Cerebellar nuclear complex (tissue), 1 donor: ENCODE data around the gene ADGRD2.

ENCODE experiments used
- DNase-seq, 2 experiments: peaks; one replicate each; lab custom pipeline; 2025; lab: John Stamatoyannopoulos, UW

The ADGRD2 gene

DNA sequence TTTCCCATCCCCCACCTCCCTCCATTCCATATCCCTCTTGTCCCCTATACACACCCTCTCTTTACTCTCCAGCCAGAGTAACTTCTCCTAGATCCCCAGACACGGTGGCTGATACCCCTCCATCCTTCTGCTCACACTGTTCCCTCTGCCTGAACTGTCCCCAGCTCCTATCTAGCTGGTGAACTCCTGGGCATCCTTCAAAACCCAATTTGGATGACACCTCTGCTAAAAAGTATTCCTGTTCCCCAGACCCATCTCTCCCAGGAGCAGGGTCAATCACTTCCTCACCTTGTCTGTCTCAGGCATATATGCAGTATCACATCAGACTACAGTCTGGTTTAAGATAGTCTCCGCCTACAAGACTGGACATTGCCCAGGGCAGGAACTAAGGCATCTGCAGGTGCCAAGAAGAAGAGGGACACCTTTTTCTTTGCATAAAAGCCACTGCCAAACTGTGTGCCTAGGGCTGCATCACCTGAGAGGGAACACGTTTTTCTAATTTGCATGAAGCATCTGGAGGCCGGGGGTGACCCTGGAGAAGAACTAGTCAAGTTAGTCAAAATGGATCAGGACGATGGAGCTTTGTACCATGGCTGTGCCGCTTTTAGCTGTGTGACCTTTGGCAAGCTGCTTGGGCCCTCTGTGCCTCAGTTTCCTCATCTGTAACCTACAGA lies 29.8 kb downstream of the ADGRD2 start:
- no peak for DNase-seq

DNA sequence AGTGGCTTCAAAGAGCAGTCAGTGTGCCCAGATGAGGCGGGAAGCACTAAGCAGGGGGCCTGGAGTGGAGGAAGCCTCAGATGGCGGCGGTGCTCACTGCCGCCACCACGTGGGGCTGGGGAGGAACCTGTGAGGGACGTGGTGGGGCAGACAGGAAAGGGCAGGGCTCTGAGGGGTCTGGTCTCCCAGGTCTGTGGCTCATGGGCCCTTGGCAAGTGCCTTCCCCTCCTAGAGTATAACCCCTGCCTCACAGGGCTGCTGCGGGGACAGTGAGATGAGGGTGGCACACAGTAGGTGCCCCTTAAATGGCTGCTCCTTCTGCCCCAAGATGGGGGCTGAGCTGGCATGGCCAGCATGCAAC lies 30.4 kb downstream of the ADGRD2 start:
- no peak for DNase-seq

DNA sequence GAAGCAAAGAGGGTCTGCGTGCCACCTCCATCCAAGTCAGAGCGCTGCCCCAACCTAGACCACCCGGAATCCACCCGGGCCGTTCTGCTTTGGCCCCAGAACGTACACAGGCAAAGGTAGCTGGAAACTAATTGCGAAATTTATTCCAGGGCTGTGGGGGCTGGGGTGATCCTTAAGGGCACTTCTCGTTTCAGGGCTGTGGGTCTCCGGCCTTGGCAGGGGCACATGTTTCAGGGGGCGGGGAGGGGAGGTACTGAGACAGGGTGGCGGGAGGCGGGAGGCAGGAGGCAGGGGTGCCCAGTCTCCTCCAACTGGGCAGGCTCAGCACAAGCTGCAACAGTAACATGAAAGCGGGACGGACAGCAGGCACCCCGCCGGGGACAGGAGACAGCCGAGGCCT lies 30.9 kb downstream of the ADGRD2 start:
- DNase-seq = no peak

DNA sequence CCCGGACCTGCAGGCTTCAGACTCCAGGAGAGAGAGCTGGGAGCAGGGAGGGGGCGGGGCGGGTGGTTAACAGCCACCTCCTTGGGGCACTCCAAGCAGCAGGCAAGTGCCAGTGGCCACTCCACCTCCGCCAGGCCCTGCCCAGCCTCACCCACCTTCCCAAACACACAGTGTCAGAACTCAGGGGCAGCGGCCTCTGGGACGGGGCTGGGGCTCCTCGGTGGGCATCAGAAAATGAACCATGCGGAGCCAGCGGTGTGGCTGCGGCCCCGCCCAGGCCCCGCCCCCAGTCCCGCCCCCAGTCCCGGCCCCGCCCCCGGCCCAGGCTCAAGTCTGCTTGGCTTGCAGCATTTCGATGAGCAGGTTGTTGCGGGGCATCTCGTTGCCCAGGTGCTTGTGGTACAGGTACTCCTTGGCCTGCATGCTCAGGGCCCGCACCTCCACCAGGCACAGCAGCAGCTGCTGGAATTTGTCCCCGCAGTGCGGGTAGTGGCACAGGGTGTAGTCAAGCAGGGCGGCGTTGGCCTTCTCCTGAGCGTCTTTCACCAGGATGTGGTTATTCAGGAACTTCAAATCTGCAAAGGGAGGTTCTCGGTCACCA lies 32.3 kb downstream of the ADGRD2 start:
- no peak for DNase-seq

DNA sequence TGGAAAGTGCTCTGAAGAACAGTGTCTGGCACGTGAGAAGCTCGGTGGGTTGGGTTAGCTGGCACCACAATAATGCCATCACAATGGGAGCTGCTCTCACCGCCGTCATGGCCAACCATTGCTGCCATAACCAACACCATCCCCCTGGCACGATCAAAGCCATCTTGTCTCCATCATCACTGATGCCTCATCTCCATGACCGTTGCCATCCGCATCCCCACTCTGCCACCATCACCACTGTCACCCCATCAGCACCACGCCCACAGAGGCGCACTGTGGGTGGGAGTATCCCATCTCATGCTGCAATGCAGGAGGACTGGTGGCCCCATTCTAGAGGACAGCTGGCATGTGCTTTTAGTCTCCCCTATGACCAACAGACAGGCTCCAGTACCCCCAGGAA lies 33.2 kb downstream of the ADGRD2 start:
- no peak for DNase-seq

DNA sequence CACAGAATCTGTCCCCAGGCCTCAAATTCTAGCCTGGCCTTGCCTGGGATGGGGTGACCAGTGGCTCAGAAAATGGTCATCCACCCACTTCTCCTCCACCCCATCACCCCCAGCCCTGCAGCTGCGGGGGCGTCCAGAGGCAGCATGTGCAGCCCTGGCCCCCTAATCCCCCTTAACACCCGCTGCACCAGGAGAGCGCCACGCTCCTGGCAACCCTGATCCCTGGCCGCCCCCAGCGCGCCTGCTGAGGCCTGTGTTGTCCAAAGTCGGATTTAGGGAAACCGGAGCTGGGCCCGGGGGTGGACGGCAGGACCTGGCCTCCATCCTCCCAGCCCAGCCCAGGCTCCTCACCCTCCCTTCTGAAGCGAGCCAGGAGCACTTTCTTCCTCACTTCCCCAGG lies 35.0 kb downstream of the ADGRD2 start:
- DNase-seq = no peak

DNA sequence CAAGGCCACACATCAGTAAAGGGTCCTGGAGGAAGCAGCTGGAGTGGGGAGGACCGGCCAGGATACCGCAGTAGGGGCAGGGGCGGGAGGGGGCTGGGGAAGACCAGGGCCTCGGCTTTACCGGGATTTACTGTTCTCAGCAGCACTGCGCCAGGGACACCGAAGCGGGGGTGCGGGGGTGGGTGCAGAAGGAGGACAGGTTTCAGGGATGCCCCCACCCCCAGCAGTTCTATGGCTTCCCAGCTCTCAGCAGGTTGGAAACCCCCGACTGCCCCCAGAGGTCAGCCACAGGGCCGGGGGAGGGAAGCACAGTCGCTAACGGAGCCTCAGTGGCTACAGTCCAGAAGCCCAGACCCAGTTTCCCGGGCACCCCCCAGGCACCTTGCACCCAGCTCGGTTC lies 35.7 kb downstream of the ADGRD2 start:
- no peak for DNase-seq

DNA sequence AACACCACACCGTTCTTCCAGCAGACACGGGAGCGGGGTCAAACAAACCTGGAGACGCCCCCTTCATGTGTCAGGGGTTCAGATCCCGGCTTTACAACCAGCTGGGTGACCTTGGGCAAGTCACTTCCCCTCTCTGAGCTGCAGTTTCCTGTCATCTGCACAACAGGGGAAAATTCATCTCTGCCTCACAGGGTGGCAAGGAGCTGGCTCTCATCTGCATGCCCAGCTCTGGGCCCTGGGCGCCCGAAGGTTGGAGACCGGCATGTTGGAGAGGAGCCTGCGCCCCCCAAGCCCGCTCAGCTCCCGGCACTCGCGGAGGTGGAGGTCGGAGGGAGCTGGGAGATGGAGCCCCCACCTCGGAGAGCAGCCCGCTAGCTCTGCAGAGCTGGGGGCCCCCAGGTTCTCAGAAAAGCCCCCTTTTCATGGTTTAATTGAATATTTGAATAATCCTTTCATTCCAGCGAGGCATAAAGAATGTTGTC lies 36.6 kb downstream of the ADGRD2 start:
- DNase-seq = no peak

DNA sequence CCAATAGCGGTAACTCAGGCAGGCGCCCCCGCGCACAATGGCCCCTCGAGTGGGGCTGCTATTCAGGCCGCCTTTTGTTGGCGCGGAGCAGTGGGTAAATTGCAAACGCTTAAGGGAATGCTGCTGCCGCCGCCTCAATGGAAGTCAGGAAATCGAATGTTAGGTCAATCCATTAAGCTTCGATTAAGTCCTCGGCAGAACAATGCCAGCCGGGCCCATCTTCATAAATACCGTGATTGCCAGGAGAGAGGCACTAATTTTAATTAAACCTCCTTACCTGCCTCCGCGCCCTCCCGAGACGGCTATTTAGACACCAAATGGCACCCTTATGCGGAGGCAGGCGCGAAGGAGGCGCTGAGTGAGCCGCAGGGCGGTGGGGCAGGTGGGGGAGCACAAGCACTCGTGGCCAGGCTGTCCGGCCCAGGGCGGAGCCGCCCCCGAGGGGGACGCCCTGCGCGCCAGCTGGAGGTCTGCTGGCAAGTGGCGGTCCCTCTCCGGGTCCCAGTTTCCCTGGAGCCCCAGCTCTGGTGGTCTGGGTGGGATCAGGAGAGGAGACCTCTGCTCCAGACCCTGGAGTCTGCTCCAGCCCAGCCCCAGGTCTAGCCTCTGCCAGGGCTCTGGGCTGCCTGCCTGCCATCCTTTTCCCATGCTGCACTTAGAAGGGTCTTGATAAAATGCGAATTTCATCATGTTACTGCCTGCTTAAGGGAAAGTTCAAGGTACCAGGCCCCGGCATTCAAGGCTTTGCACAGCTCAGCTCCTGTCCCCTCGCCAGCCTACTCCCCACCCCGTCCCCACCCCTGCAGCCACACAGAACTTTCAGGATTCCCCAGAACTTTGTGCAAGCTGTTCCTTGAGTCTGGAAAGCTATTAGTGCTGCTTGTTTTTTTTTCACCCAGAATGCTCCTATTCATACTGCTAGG lies 37.3 kb downstream of the ADGRD2 start:
- DNase-seq = no peak

DNA sequence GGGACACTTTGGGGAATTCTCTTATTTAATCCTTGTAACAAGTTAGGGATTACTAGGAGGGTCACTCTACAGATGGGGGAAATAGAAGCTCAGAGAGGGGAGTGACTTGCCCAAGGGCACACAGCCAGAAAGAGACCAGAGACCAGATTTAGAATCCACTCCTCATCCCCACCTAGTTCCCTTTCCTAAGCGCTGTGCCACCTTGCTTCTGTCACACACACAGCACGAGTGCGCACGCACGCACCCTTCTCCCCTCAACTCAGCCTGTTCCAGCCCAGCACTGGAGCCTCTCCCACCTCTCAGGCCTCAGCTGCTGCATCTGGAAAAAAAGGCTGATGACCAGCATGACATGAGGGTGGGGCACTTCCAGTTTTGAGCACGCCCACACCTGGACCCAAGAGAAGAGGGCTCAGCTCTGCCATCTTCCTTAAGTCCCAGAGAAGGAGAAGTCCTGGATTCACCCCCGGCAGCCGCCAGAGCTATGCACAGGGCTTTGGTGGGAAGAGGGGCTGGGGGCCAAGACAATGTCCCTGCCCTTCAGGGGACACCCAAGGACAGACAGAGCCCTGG lies 38.5 kb downstream of the ADGRD2 start:
- DNase-seq = no peak

DNA sequence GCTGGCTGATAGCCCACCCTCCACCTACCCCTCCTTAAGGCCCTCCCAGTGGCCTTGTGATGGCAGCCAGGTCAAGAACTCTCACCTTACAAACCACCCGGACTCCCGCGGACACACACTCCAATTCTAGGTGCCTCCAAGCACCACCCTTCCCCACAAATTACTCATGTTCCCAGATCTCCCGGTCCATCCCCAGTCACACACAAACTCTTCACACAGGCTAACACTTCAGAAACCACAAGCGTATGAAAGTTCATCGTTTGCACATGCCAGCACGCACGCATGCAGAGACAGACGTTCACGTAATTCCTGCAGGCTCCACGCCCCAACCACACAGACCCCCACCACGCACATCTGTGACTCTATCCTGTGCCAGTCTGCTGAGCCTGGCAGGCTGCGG lies 39.0 kb downstream of the ADGRD2 start:
- DNase-seq = no peak

DNA sequence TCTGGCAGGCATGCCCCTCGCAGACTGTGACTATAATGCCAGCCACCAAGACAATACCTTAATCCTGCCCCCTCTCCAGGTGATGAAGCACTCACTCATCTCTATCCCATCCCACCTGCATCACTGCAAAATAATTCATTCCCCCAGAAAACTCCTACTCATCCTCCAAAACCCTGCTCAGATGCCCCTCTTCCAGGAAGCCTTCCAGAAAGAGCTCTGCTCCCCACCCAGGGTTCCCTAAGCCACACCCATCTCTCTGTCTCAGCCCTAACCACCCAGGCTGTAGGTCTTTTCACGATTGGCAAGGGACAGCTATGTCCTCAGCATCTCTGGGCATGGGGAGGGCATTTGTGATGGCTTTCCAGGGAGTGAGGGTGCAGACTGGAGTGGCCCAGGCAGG lies 39.8 kb downstream of the ADGRD2 start:
- no peak for DNase-seq

DNA sequence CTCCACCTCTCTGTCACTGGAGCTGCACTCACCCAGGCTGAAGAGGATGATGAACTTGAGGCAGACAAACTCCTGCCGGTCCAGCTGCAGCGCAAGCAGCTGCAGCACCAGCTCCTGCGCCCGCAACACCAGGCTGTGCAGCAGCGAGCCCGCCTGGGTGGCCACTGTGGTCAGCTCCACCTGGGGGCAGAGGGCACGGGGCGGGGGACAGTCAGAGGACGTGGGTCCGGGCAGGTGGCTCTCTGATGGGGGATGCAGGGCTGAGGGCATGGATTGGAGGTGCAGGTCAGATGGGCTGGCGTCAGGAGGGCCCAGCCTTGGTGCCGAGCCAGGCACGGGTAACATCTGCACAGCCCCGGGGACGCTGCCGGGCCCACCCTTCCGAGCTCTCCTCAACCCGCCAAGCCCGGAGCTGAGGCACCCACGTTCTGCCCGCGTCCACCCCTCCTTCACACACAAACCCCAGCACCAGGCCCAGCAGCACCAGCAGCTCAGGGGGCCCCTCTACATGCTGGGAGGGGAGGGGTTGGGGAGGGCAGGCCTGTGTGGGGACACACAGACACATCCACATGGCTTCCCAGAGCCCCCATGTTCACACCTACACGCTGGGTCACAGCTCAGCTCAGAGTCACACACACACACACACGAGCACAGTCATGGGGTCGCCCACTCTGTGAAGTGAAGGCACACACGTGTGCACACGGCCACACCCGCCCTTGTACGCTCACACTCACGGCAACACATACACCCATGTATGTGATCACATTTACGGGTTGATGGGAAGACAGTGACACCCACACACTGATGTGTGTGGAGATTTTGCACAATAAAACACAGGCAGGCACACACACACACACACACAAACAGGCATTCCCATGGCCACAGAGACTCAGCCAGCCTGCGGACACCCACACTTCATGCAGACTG lies 41.1 kb downstream of the ADGRD2 start:
- no peak for DNase-seq

DNA sequence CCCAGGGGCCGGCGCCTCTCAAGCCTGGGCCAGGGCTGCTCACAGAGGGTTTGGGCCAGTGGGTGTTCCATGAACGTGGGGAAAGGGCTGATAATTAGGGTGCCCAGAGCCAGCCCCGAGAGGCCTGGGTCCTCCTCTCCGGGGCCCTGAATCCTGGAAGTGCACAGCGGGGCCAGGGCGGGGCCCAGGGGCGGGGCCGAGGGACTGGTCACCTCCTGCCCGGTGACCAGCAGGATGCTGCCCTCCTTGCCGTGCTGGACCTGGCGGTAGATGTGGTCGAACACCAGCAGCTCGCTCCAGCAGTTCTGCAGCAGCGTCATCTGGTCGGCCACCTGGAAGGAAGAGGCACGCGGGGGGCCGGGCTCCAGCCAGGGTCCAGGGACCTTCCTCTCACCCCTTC lies 42.6 kb downstream of the ADGRD2 start:
- no peak for DNase-seq

DNA sequence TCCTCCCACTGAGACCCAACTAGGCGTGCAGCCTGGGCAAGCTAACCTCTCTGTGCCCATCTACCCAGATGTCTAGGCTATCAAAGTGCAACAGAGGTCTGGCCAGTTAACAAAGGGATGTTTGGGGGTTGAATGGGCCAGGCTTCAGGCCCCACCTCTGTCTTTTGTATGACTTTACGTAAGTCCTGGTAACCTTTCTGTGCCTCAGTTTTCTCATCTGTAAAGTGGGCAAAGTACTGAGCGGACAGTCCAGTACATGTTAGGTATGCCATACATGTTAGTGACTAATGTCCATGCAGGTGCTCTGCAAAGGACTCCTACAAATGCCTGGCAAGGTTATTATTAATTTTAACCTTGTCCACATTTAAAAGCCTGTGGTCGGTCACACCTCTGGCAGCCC lies 43.0 kb downstream of the ADGRD2 start:
- DNase-seq = no peak

DNA sequence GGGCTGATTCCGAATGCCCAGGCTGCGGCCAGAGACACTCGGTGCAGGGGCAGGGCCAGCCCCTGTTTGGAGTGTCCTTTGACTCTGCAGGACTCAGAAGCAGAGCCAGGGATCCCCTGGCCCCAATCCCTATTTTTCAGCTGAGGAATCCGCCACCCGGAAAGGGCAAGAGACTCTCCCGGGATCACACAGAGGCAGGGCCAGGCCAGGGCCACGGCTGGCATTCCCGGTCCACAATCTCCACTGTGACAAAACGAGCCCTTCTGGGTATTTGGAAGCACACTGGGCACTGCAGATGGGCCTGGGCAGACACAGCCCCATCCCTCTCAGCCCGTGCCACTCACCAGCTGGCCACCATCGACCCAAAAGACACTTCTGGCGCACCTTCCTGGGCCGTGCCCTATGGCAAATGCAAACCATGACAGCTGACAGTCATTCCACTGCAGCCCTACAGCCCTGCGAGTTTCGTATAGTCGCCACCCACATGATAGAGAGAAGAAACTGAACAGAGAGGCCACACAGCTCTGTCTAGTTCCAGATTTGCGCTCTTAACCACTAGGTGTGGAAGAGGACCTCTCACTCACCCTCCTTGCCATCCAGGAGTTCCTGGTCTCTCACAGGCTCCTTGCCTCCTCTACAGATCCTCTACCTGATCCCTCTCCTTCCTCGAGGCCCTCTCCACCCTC lies 43.7 kb downstream of the ADGRD2 start:
- no peak for DNase-seq

DNA sequence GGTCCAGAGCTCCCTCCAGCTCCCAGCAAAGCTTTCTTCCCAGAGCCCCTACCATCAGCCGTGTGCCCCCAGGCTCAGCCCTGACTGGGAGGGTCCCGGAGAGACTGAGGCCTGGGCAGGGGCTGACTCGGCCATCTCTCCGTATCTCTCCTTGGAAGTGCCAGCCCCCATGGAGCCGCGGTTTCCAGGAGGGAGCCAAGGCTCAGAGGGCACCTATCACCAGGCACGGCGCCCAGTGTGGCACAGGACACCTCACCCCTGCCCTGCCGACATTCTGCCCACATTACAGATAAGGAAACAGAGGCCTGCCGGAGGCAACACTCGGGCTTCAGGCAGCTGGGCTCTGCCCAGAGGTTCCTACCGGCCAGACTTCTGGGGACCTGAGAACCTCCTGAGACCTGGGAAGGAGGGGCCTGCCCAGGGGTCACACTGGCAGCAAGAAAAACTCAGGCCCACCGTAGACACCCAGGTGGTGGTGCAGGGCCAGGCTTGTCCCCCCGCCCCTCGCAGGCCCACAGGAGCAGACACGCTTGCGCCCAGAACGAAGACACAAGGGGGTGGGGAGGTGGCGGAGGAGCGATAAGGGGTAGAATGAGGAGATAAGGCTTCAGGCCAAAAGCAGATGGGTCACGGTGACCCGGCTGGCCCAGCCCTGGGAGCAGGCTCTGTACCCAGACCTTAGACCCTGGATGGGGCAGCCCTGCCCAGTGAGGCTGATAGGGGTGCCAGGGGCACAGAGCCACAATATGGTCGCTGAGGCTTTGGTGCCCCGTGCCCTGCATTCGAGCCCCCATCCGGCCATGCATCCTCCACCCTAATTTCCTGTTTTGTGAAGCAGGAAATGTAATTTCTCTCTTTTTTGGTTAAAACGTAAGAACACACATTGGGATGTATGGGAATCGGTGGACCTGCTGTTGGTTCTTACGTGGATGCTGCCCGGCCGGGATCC lies 45.1 kb downstream of the ADGRD2 start:
- DNase-seq = no peak

DNA sequence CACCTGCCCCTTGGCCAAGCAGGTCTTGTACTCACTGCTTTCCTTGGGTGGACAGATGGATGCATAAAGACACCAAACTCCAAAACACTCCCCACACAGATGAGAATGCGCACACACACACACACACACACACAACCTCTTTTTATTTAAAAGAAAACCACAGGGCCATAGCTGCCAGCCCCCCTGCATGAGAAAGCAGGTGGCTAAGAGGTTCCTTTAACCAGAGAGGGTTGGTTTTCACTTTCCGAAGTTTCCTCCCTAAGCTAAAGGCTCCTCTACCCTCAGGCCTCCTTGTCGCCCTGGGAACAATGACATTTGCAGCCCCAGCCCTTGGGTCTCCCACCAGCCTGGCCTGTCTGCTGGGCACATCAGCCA lies 45.8 kb downstream of the ADGRD2 start:
- DNase-seq = no peak

DNA sequence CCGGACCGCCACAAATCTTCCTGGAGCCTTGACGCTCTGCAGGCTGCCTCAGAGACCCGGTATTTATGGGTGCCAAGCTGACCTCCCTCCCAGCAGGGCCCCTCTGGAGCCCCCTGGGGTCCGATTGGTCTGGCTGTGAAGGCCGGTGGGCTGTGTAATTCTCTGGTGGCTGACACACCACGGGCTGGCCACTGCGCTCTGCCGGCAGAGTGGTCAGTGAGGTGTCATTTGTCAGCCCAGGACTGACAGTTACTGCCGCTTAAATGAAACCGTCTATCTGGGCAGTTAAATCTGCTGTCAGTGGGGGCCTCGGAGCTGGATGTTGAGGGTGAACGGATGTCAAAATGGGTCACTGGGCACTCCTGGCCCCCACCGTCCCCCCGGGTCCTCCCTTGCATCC lies 46.2 kb downstream of the ADGRD2 start:
- DNase-seq = no peak

DNA sequence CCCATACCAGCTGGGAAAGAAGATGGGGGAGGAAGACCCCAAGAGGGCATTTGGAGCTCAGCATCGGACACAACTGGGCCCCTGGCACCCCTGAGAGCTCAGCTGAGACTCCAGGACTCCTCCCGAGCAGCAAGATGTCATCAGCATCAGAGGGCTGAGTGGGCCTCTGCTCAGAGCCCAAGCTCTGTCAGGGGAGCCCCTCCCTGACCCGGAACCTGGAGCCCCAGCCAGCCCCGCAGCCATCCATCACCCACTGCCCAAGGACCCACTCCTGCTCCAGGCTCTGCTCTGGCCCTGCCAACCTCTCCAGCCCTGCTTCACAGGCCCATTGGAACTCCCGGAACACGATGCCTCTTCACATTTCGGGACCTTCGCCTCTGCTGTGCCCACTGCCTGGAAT lies 47.2 kb downstream of the ADGRD2 start:
- DNase-seq = no peak
